GM12875 (cell line): ENCODE results near the gene FLNC.

Source experiments
- H3K4me3 ChIP-seq: one replicate; pipeline ENCODE4 v1.5.1; 2011; ENCODE audit warnings: low read depth, low read length, control low read depth
- CTCF ChIP-seq: IDR thresholded peaks from 2 replicates; pipeline ENCODE4 v1.5.1; 2011; ENCODE audit warnings: low read depth, mild to moderate bottlenecking, control low read depth, inconsistent platforms, low read length, moderate library complexity, borderline replicate concordance; ENCODE audit not compliant: insufficient read depth

FLNC gene

GRCh38 chr7:128788446-128789412 lies 41.5 kb upstream of the FLNC start:
- no peak overlapping the region for H3K4me3 ChIP-seq
- TF ChIP-seq CTCF, result no peak

GRCh38 chr7:128790315-128791041 lies 39.7 kb upstream of the FLNC start:
- TF ChIP-seq CTCF, result no peak
- peak overlapping the region; percentile 77 for H3K4me3 ChIP-seq

- peak within 1 kb of the TSS; percentile 77 for H3K4me3 ChIP-seq
- no peak for TF ChIP-seq CTCF
Observed at GRCh38 chr7:128791121-128791971, 38.9 kb upstream of the FLNC start, which contains the start of gene CCDC136. CCDC136 (plus strand) TSS chr7:128791968; CDS start chr7:128792412, 444 bp downstream.

- no peak for TF ChIP-seq CTCF
- peak overlapping the region; percentile 77 for H3K4me3 ChIP-seq
Observed at GRCh38 chr7:128791972-128792327, 38.3 kb upstream of the FLNC start.

GRCh38 chr7:128792471-128793180 lies 37.6 kb upstream of the FLNC start:
- TF ChIP-seq CTCF, result no peak
- no peak overlapping the region for H3K4me3 ChIP-seq

- no peak overlapping the region for H3K4me3 ChIP-seq
- TF ChIP-seq CTCF, result no peak
Observed at GRCh38 chr7:128793181-128793547, 37.0 kb upstream of the FLNC start.
